Testis (tissue), 2 donors: ENCODE results near the gene RAD50.

ENCODE experiments used
- CTCF ChIP-seq, 3 experiments: fragments of 450-650 bp in 2 of 3; fragments of 200-600 bp in 1 of 3; sonication (generic) in 1 of 3; IDR thresholded peaks; one replicate each; pipeline ENCODE4 v1.5.1; 2016 to 2019; ENCODE audit warnings: antibody characterized with exemption in 3 of 3, mild to moderate bottlenecking in 2 of 3, moderate library complexity in 1 of 3
- POLR2A ChIP-seq: fragments of 450-650 bp; IDR thresholded peaks from one replicate; pipeline ENCODE4 v1.6.1; 2017; ENCODE audit warnings: antibody characterized with exemption, mild to moderate bottlenecking, moderate library complexity

- no peak for TF ChIP-seq CTCF (IDR thresholded peaks at IDR 0.05)
- no peak for TF ChIP-seq POLR2A
Measured at GRCh38 chr5:132540764-132541163, 16.0 kb upstream of the RAD50 start.
